Dermis blood vessel endothelial cell (primary cell): ENCODE results near the gene SFSWAP. TPM values are rescaled to one million over a fixed set of nuclear protein-coding genes. Genes with fewer than 3 reads are reported as not detected.

Source experiments
- DNase-seq: peaks from one replicate; pipeline ENCODE4 v3.0.0; 2010
- total RNA-seq: library from RNA; depleted of rRNA; stranded (reverse); fragments of >200 nt; gene quantifications from 2 replicates; pipeline ENCODE4 v1.2.3, GENCODE V29; 2014

SFSWAP gene
- total RNA-seq, 1 donor from 2014 or later: 20.6 TPM

DNA sequence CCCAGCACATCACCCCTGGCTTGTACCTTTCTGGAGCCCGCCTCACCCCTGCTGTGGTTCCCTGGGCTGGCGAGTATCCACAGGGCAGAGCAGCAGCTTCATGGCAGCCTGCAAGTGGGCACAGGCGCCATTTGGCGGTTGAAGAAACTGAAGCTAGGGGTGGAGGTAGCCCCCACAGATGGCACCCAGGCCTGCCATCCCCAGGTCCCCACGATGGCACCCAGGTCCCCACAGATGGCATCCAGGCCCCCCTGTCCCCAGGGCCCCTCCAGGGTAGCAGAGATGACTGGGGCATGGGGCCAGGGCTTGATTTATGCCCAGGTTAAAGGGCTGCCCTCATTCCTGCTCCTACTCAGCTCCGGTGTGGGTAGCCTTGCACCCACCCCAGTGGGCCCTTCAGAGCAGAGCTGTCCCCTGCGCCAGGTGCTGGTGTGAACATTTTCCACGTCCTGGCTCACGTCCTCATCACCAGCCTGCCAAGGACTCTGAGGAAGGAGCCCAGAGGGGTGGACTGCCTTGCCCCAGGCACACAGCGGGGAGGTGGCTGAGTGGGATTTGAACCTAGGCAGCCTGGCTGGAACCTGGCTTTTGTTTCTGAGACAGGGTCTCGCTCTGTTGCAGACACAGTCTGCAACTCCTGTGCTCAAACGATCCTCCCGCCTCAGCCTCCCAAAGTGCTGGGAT lies 126.0 kb downstream of the SFSWAP start:
- DNase-seq: no peak

DNA sequence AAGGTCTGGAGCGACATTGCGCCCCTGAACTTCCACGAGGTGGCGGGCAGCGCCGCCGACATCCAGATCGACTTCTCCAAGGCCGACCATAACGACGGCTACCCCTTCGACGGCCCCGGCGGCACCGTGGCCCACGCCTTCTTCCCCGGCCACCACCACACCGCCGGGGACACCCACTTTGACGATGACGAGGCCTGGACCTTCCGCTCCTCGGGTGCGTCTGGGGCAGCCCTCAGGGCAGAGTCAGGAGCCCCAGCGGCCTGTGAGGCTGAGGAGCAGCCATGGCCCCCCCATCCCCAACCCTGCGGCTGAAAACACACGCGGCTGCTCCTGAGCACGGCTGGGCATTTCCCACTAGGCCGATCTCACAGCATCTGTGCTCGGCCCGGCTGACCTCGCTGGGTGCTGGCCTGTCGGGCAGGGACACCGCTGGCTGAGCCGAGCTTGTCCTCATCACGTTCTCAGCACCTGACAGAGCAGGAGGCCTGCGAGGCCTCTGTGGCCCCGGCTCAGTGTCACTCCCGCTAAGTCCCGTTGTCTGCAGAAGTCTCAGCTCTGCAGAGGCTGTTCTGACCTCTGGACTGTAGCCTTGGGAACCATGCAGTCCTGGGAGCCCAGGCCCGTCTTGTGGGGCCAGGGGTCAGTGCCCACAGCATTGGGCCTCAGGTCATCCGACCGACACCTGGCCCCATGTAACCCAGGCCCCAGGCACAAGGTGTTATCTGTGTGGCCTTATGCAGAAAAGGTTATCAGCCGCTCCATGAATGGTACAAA lies 129.9 kb downstream of the SFSWAP start:
- no peak for DNase-seq

DNA sequence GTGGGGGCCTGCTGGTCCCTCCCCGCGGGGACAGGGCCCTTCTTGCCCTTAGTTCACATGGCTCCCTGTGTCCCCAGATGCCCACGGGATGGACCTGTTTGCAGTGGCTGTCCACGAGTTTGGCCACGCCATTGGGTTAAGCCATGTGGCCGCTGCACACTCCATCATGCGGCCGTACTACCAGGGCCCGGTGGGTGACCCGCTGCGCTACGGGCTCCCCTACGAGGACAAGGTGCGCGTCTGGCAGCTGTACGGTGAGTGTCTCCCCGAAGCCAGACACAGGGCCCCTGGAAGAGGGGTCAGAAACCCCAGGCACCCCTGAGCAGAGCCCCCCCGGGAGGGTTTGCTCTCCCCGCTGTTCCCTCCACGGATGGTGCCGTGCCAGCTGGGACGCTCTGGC lies 130.7 kb downstream of the SFSWAP start:
- no peak for DNase-seq

DNA sequence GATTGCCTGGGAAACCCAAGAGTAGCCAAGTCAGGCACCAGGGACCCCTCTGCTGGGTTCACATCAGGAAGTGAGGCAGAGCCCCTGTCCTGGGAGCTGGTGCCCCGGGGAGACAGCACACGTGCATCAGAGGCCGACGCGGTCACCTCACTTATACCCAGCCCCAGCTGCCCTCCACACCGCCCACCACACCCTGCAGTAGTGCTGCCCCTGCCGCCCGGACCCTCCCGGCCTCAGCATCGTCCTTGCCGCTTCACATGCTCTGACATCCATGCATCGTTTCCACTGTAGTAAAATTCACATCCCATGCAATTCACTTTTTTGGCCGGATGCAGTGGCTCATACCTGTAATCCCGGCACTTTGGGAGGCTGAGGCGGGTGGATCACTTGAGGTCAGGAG lies 131.3 kb downstream of the SFSWAP start:
- no peak for DNase-seq

DNA sequence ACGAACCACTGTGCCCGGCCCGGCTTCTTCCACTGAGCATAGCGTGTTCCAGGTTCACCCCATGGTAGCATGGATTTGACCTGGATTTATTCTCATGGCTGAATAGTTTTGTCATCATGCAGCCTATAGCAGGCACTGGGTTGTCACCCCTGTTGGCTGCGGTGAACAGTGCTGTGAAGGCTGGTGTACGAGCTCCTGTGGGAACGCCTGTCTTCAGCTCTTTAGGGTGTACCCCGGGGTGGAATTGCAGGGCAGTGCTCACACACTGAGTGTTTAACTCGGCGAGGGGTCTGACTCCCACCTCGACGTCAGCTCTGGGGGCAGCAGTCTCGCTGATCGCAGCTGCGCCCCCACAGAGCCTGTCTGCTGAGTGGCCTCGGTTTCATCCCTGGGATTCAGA lies 132.6 kb downstream of the SFSWAP start:
- DNase-seq: no peak

DNA sequence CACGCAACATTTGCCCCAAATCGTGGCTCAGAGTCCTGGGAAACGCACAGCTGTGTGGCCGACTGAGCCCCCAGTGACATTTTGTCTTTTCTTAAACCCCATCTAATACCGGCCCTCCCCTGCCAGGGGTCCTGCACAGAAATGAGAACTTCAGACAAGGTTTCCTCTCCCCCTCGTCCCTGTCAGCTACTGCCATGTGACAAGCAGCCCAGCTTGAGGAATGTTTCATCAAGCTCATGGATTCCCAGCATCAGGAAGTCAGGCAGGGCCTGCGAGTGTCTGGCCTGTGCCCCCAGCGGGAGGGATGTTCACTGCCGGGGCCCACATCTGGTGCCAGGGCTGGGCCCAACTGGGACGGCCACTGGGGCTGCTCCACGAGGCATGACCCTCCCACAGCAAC lies 133.2 kb downstream of the SFSWAP start:
- DNase-seq: no peak

DNA sequence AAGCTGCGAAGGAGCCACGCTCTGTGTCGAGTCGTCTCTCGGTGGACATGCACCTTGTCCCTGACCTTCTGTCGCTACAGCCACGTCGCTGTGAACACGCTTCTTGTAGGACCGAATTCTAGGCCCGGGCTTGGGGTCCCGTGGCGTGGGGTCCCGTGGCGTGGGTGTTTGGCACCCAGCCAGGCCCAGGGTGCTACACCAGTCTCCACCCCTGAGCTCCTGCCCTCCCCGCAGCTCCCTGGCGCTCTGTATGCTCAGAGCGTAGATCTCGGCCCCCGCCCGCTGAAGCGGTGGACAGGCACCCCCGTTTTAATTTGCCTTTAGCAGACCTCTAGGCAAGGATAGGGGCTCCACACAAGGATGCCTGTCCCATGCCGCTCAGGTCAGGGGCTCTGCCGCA lies 133.8 kb downstream of the SFSWAP start:
- DNase-seq: no peak

DNA sequence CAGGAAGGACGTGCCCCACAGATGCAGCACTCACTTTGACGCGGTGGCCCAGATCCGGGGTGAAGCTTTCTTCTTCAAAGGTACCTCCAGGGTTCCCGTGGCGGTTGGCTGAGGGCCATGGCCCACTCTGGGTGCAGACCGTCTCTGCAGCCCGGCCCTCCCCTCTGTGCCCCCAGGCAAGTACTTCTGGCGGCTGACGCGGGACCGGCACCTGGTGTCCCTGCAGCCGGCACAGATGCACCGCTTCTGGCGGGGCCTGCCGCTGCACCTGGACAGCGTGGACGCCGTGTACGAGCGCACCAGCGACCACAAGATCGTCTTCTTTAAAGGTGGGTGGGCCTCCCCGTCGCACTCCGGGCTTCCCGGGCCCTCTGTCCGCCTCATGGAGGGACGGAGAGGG lies 134.2 kb downstream of the SFSWAP start:
- DNase-seq: no peak

DNA sequence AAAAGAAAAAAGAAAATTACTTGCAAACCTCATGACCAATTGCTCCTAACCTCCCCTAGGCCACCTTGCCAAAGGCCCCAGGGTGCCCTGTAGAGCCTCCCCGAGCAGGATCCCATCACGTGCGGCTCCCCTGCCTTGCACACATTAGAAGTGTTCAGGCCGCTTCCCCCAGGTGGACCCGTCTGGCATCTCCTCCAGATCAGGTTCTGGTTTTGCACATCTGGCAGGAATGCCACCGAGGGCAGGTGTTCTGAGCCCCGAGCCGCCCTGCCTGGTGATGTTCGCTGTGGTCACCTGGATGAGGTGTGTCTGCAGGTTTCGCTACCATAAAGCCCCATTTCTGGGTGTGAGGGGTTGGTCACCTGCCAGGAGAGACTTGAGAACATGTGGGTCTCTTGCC lies 136.6 kb downstream of the SFSWAP start:
- DNase-seq: no peak

DNA sequence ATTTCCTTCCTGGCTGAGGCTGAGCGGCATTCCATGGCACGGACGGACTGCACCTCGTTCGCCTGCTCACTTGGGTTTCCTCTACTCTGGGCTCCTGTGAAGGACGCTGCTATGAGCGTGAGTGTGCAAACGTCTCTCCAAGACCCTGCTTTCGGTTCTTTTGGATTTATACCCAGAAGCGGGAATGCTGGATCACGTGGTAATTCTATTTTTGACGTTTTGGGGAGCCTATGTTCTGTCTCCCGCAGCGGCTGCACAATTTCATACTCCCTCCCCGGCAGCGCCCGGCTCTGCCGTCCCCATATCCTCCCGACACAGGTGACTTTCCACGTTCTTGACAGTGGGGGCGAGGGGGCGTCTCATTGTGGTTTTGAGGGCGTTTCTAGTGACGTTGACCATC lies 137.9 kb downstream of the SFSWAP start:
- no peak for DNase-seq

Other genes with a start within 250 kb of the SFSWAP start
- gene MMP17, start 117.3 kb downstream of the SFSWAP start, total RNA-seq: 10.0 and 14.0 TPM in 2 replicates
- gene ULK1, start 183.5 kb downstream of the SFSWAP start, total RNA-seq: 13.8 and 23.5 TPM in 2 replicates
- gene PUS1, start 218.2 kb downstream of the SFSWAP start, total RNA-seq: 12.3 and 17.6 TPM in 2 replicates
- 9.7 and 20.3 TPM in 2 replicates for gene EP400, start 238.9 kb downstream of the SFSWAP start, total RNA-seq